Medulla oblongata (tissue), 1 donor: Measurements from ENCODE around the gene GALNT10.

Experiments
- DNase-seq: peaks from one replicate; pipeline ENCODE4 v3.0.0-alpha.2; 2015; ENCODE audit errors: extremely low spot score

GALNT10 gene

DNA sequence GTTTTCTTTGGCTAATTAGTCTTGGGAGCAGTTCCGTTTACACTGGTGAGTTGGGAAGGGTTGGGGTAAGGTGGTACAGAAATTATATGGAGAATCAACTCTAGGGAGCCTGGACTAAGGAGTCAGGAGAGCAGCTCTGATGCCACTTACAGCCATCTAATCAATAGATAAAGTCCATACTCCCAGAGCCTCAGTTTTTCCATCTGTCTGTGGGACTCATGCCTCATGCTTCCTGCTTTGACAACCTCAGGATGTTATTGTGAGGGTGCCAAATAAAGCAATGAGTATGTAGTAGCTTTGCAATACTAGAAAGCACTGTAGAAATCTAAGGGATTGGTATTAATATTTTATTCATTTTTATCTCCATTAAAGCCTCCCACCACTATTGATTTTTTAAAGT lies 105.0 kb downstream of the GALNT10 start:
- DNase-seq, result no peak

- DNase-seq, result no peak
Observed at GRCh38 chr5:154296525-154297159, 106.1 kb downstream of the GALNT10 start.

- peak; percentile 65 for DNase-seq
Observed at GRCh38 chr5:154298065-154298464, 107.5 kb downstream of the GALNT10 start.

- DNase-seq, result no peak
Observed at GRCh38 chr5:154300207-154300883, 109.8 kb downstream of the GALNT10 start.

DNA sequence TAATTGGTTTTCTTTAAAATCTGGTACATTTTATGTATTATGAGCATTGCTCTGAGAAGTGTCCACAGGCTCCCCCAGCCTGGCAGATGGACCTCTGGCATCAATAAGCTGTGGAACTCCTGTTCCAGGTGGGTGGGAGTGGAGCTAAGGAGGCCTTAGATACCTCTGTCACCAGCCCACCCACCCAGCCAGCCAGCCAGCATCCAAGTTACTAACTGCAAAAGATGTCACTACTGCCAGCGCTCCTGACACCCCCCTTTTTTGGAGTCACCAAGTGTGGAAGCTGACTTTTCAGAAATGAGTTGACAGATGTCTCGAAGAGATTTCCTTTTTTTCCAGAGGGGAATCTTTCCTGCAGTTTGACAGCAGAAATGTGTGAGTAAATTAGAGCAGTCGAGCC lies 111.2 kb downstream of the GALNT10 start:
- no peak for DNase-seq

GRCh38 chr5:154302161-154302560 lies 111.6 kb downstream of the GALNT10 start:
- DNase-seq, result peak; percentile 80

DNA sequence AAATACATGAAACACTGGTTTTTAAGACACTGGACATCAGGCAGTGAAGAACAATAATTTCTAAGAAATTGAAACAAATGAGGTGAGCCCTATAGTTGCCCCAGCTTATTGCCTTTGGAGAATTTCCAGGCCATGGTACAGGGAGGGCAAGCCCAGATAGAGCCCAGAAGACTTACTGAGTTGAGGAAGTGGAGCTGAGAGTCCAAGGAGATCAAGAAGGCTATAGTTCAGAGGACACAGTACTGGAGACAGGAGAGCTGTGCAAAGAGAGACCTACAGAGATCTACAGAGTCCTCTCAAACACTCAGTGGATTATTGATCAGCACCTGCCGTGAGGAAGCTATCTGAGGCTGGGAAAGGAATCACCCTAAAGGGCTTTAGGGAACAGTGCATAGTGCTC lies 112.6 kb downstream of the GALNT10 start:
- DNase-seq, result no peak

GRCh38 chr5:154308443-154309370 lies 118.2 kb downstream of the GALNT10 start:
- no peak for DNase-seq

DNA sequence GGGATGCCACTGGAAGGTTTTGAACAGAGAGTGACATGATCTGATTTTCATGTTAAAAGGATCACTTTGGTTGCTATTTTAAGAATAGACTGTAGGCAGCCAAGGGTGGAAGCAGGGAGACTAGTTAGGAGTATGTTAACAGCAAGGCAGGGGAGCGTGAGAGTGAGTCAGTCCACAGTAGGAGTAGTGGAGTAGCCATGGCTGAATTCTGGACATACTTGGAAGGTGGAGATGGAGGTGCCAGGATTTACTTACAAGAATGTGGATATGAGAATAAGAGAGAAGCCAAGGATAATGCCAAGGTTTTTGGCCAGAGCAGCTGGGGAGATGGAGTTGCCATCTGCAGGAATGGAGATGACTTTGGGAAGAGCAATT lies 118.8 kb downstream of the GALNT10 start:
- DNase-seq, result no peak

DNA sequence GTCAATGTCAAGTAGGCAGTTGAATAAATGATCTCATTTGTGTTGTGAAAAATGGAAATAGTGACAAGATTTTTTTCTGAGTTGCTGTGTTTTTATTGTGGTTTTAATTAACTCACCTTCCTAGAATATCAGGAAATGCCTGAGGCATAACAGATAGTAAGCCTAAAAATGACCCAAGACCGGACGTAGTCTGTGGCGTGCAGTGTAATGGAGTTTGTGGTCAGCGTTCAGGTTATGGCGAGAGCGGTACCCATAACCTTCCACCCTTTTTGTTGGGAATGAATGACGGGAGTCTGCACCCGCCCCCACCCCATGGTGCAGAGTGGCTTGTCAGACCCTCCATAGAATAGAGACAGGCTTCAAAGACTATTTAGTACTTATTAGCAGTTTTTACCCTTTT lies 119.3 kb downstream of the GALNT10 start:
- DNase-seq, result no peak

- no peak for DNase-seq
Observed at GRCh38 chr5:154311362-154311761, 120.8 kb downstream of the GALNT10 start.

- no peak for DNase-seq
Observed at GRCh38 chr5:154312000-154312399, 121.5 kb downstream of the GALNT10 start.

DNA sequence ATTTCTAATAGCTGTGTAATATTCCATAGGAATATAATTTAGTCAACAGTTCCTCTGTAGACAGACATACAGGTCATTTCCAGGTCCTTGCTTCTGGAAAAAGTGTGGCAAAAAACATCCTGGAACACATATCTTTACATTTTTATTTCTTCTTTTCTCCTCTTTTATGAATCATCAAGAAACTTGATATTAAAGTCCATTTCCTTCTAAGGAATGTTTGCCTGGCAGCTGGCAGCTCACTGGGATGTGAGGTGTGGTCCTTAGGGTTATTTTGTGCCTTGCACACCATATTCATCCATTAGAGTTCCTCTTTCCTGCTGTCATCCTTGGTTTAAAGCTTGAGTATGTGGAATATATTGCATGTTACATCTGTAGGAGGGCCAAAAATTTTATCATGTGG lies 122.0 kb downstream of the GALNT10 start:
- DNase-seq, result no peak

DNA sequence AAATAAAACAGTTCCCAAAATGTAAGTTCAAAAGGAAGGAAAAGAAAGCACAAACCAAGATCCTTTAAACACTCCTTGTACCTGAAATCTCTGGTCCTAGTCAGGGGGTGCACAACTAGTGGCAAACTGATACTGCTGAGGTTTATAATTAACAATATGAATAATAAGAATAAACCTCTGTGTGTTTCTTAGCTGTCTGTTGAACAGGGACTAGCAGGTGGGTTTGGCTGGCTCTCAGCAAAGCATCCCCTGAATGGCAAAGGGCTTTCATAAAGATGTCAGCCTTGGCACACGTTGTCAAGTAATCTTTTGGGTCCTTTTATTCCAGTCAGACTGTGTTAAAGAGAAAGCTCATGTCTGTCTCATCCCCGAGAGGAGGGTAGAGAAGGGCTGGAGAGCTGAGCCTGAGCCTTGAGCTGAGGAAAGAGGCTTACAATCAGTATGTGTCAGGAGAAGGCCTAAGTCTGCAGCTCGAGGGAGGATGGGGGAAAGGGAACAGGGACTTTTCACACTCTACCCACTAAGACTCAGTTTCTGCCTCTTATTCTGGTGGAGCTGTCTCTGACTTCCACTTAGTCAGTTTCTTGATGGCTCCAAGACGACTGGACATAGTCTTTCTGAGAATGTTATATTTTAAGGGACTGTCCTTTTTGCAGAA lies 123.0 kb downstream of the GALNT10 start:
- DNase-seq, result no peak

DNA sequence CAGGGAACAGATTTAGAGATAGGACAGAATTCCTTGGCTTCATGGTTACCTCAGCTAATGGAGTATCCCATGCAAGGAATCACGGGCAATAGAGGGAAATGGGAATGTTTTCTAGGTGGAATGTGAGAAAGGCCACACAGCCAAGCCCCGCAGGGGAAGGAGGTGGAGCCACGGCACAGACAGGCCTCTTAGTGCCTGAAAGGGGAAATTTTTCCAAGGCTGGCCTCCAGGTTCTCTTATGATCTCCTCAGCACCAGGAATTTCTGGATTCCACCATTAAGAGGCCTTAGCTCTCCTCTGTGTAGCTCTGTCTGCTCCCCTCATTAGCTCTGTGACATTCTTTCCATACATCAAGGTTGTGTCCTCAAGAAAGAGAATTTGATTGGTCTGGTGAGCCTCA lies 124.7 kb downstream of the GALNT10 start:
- no peak for DNase-seq

- no peak for DNase-seq
Observed at GRCh38 chr5:154315756-154316155, 125.2 kb downstream of the GALNT10 start.

DNA sequence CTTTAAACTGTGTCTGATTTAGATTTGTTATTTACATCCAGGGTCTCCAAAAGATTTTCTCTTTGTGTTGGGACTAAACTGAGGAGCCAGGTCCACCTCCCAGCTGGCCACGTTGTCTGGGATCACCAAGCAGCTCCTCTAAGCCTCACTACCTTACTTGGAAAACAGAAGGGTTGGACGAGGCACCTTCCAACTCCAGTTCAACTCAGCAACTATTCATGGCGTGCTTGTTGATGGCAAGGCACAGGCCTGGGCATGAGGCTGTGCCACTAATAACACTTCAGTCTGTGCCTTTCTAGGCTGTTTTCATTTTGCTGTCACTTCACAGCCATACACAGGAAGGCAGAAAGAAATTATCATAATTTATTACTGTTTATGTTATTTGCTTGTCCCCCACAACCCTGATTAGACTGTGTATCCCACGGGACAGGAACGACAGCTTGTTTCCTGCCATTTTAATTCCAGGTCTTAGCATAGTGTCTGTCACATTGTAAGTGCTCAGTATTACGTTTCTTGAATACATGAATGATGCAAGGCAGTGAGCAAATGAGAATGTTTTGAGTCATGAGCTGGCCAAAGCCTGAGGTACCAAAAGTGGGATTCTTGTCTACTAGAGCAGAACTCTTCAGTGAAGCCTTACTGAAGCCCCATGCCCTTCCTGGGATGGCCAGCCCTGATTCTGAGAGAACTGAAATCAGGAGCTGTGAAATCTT lies 125.8 kb downstream of the GALNT10 start:
- no peak for DNase-seq

- no peak for DNase-seq
Observed at GRCh38 chr5:154317916-154318315, 127.4 kb downstream of the GALNT10 start.

DNA sequence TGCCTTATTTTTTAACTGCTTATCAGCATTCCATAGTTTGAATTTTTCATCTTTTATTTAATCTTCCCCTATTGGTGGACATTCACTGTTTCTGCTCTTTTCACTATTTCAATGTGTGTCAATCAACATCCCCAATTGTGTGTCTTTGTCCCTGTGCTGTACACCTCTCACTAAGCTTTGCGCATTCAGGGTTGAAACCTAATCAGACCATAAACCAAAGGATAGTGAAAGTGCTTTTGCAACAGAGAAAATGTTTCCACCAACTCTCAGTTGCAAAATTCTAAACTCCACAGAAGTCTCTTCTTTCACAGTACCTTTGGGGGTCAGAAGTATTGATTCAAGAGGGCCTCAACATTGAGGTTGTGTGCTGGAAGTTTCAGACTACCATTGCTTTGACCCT lies 128.2 kb downstream of the GALNT10 start:
- DNase-seq, result no peak

DNA sequence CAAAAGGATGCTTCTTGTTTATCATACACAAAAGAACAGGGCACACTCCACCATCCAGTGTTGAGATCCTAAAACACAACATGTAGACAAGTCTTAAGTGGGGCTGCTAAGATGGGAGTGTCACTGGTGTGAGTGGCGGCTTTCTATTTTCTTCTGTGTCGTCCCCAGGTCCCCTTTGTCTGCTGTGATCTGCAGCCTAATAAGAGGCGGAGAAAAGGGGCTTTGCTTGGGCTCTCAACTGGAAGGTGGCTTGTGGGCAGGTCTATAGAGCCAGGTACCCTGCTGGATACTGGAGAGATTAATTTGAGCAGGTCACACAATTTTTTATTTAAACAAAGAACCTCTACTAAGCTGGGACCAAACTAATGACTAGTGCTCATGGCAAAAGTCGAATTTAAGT lies 129.2 kb downstream of the GALNT10 start:
- DNase-seq, result no peak
